ENCODE results near the gene YIF1A. TPM values are rescaled to one million over a fixed set of nuclear protein-coding genes. Genes with fewer than 3 reads are reported as not detected.

YIF1A gene
- polyA plus RNA-seq, 3 donors = 50.0 to 81.1 (median 63.8) TPM

DNA sequence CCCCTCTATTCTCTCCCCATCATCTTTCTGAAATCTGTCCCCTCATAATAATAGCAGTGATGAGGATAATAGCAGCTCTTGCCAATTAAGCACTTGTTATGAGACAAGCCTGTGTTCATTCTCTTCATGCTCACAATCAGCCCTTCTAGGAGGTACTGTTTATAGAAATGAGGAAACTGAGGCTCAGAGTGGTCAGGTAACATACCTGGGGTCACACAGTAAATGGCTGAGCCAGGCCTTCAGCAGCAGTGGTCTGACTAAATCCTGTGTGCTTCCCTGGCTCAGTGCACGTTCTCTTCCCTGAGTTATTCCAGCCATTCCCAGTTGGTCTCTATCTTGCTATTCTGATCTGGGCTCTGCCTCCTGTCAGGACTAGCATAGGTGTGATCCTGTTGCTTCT is 14.7 kb downstream of the YIF1A start:
- peaks cover 34% of the 10 kb centered on the region for H3K79me2 ChIP-seq (ENCODE audit: insufficient read depth, low read length)
- WGBS (ENCODE audit: insufficient coverage) = 100% methylated on average over 1 of the region's 1 CpG
- TF ChIP-seq, protein P1, sequence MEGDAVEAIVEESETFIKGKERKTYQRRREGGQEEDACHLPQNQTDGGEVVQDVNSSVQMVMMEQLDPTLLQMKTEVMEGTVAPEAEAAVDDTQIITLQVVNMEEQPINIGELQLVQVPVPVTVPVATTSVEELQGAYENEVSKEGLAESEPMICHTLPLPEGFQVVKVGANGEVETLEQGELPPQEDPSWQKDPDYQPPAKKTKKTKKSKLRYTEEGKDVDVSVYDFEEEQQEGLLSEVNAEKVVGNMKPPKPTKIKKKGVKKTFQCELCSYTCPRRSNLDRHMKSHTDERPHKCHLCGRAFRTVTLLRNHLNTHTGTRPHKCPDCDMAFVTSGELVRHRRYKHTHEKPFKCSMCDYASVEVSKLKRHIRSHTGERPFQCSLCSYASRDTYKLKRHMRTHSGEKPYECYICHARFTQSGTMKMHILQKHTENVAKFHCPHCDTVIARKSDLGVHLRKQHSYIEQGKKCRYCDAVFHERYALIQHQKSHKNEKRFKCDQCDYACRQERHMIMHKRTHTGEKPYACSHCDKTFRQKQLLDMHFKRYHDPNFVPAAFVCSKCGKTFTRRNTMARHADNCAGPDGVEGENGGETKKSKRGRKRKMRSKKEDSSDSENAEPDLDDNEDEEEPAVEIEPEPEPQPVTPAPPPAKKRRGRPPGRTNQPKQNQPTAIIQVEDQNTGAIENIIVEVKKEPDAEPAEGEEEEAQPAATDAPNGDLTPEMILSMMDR (IDR thresholded peaks at IDR 0.05) = no peak

DNA sequence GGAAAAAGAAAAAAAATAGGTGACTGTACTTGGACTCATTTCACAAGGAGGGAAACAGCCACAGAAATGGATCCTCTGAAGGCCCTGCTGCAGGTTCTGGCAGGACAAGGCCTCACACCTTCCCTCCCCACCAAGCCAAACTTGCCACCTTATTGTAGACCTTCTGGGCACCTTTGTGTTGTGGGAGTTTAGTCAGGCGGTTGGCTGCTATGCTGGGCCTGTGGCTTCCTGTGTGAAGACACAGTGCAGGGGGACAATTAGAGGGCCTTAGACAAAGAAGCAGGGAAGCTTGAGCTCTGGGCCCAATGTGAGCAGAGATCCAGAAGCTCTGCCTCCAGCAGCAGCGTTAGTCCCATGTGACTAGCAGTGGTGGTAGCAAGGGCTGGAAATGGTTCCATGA is 16.3 kb downstream of the YIF1A start:
- peaks cover 33% of the 10 kb centered on the region for H3K4me1 Mint-ChIP-seq
- Histone ChIP-seq H3K79me2 (ENCODE audit: insufficient read depth, low read length) (peaks cover 41% of the 10 kb centered on the region), H3K9me3 (replicated peaks in 1 of 2; ENCODE audit: control insufficient read depth in 1 of 2, insufficient read depth in 1 of 2, low read length in 2 of 2) (no peaks in the 10 kb centered on the region), H3K9ac (ENCODE audit: insufficient read depth, low read length, poor library complexity, severe bottlenecking) (no peak overlapping the region), H3K4me3 (replicated peaks in 1 of 3; ENCODE audit: low read depth in 2 of 3, low read length in 3 of 3) (no peak overlapping the region), H2AFZ (ENCODE audit: insufficient read depth, low read depth, low read length, poor library complexity, severe bottlenecking) (no peak overlapping the region), H4K20me1 (ENCODE audit: insufficient read depth, low read length) (peaks cover 87% of the 10 kb centered on the region), H3K4me1 (ENCODE audit: control insufficient read depth in 1 of 2, insufficient read depth in 2 of 2, low read length in 2 of 2) (peaks cover 21 to 31% of the 10 kb centered on the region in 2 donors), H3K4me2 (replicated peaks; ENCODE audit: extremely low read depth, low read length, poor library complexity, severe bottlenecking) (no peak overlapping the region), H3K27me3 (ENCODE audit: control insufficient read depth in 2 of 2, insufficient read depth in 2 of 2, low read length in 2 of 2) (peaks cover 0 to 3% of the 10 kb centered on the region in 2 donors), H3K27ac (ENCODE audit: low read depth in 1 of 2, low read length in 2 of 2) (no peak overlapping the region), H3K36me3 (replicated peaks in 1 of 2; ENCODE audit: control insufficient read depth in 1 of 2, insufficient read depth in 2 of 2, low read length in 2 of 2) (peaks cover 49 to 60% of the 10 kb centered on the region in 2 donors)
- H3K4me3 Mint-ChIP-seq = no peak overlapping the region
- H3K36me3 Mint-ChIP-seq = peaks cover 59 to 65% of the 10 kb centered on the region in 2 donors
- no peak for DNase-seq
- intact Hi-C loops (cut with micrococcal nuclease) = no loop called here
- 91% methylated on average over 1 of the region's 2 CpGs for WGBS (ENCODE audit: insufficient coverage)
- H3K27me3 Mint-ChIP-seq (ENCODE audit: low read depth in 3 of 3) = peaks cover 6 to 11% (median 7%) of the 10 kb centered on the region in 3 donors
- TF ChIP-seq, protein P1 (IDR thresholded peaks at IDR 0.05) = no peak
- peak overlapping the region in 1 of 7 donors; percentile 50 for H3K27ac Mint-ChIP-seq
- H3K9me3 Mint-ChIP-seq = no peaks in the 10 kb centered on the region

More for the DNA sequence above, 14.7 kb downstream of the YIF1A start:
- Histone ChIP-seq H3K4me1 (ENCODE audit: control insufficient read depth in 1 of 2, insufficient read depth in 2 of 2, low read length in 2 of 2) (peaks cover 14 to 25% of the 10 kb centered on the region in 2 donors), H4K20me1 (ENCODE audit: insufficient read depth, low read length) (peaks cover 90% of the 10 kb centered on the region), H3K27ac (ENCODE audit: low read depth in 1 of 2, low read length in 2 of 2) (no peak overlapping the region), H3K4me2 (replicated peaks; ENCODE audit: extremely low read depth, low read length, poor library complexity, severe bottlenecking) (no peak overlapping the region), H3K9me3 (replicated peaks in 1 of 2; ENCODE audit: control insufficient read depth in 1 of 2, insufficient read depth in 1 of 2, low read length in 2 of 2) (no peaks in the 10 kb centered on the region), H2AFZ (ENCODE audit: insufficient read depth, low read depth, low read length, poor library complexity, severe bottlenecking) (no peak overlapping the region), H3K4me3 (replicated peaks in 1 of 3; ENCODE audit: low read depth in 2 of 3, low read length in 3 of 3) (no peak overlapping the region), H3K36me3 (replicated peaks in 1 of 2; ENCODE audit: control insufficient read depth in 1 of 2, insufficient read depth in 2 of 2, low read length in 2 of 2) (peaks cover 49 to 60% of the 10 kb centered on the region in 2 donors), H3K9ac (ENCODE audit: insufficient read depth, low read length, poor library complexity, severe bottlenecking) (no peak overlapping the region), H3K27me3 (ENCODE audit: control insufficient read depth in 2 of 2, insufficient read depth in 2 of 2, low read length in 2 of 2) (peaks cover 3 to 15% of the 10 kb centered on the region in 2 donors)
- Mint-ChIP-seq H3K4me3 (no peak overlapping the region), H3K27ac (peak overlapping the region in 1 of 7 donors; percentile 48), H3K36me3 (peaks cover 59 to 70% of the 10 kb centered on the region in 2 donors), H3K9me3 (peaks cover 0 to 3% (median 0%) of the 10 kb centered on the region in 7 donors), H3K27me3 (ENCODE audit: low read depth in 3 of 3) (peaks cover 13 to 21% (median 17%) of the 10 kb centered on the region in 3 donors), H3K4me1 (peaks cover 29% of the 10 kb centered on the region)
- no peak for DNase-seq
- intact Hi-C loops (cut with micrococcal nuclease) = no loop called here
